Liver (tissue), 3 donors: ENCODE measurements around the gene RPL39L.

Source experiments
- ATF3 ChIP-seq: IDR thresholded peaks from 2 replicates; pipeline ENCODE4 v1.6.1; 2016; ENCODE audit warnings: antibody characterized with exemption
- CTCF ChIP-seq: fragments of 150-350 bp; IDR thresholded peaks from 2 replicates; pipeline ENCODE4 v1.5.1; 2017; ENCODE audit warnings: improper control_type of control experiment, low read depth, low read length; ENCODE audit not compliant: missing input control
- EGR1 ChIP-seq, 2 donors: IDR thresholded peaks; 2 replicates each; pipeline ENCODE4 v1.6.1; 2016 to 2018; ENCODE audit warnings: antibody characterized with exemption in 2 of 2, low read depth in 2 of 2
- FOXA1 ChIP-seq: IDR thresholded peaks from 2 replicates; pipeline ENCODE4 v1.6.1; 2016; ENCODE audit warnings: antibody characterized with exemption
- GABPA ChIP-seq, 2 donors: IDR thresholded peaks in 1 of 2; conservative IDR thresholded peaks in 1 of 2; 2 replicates each; pipeline ENCODE4 v1.6.1; 2016; ENCODE audit warnings: antibody characterized with exemption in 2 of 2, mild to moderate bottlenecking in 1 of 2, moderate library complexity in 1 of 2
- JUND ChIP-seq, 2 donors: IDR thresholded peaks; 2 replicates each; pipeline ENCODE4 v1.6.1; 2016; ENCODE audit warnings: antibody characterized with exemption in 2 of 2
- MAX ChIP-seq: IDR thresholded peaks from 2 replicates; pipeline ENCODE4 v1.6.1; 2016; ENCODE audit warnings: antibody characterized with exemption
- RAD21 ChIP-seq, 2 donors: IDR thresholded peaks; 2 replicates each; pipeline ENCODE4 v1.6.1; 2016; ENCODE audit warnings: antibody characterized with exemption in 2 of 2, mild to moderate bottlenecking in 2 of 2
- REST ChIP-seq: IDR thresholded peaks from 2 replicates; pipeline ENCODE4 v1.6.1; 2016; ENCODE audit warnings: antibody characterized with exemption, mild to moderate bottlenecking
- RXRA ChIP-seq, 2 donors: IDR thresholded peaks; 2 replicates each; pipeline ENCODE4 v1.6.1; 2017 to 2018; ENCODE audit warnings: antibody characterized with exemption in 2 of 2, mild to moderate bottlenecking in 1 of 2
- SP1 ChIP-seq: IDR thresholded peaks from 2 replicates; pipeline ENCODE4 v1.6.1; 2018; ENCODE audit warnings: antibody characterized with exemption, mild to moderate bottlenecking
- TAF1 ChIP-seq: conservative IDR thresholded peaks from 2 replicates; pipeline ENCODE4 v1.6.1; 2016; ENCODE audit warnings: antibody characterized with exemption, mild to moderate bottlenecking
- YY1 ChIP-seq: IDR thresholded peaks from 2 replicates; pipeline ENCODE4 v1.6.1; 2016; ENCODE audit warnings: antibody characterized with exemption, mild to moderate bottlenecking
- donor health status: healthy.
- donor health status: healthy.

- TF ChIP-seq YY1 (no peak), CTCF (no peak), RXRA (IDR thresholded peaks at IDR 0.05) (no peak), MAX (no peak), GABPA (IDR thresholded peaks at IDR 0.05 in 1 of 2, conservative IDR thresholded peaks at IDR 0.05 in 1 of 2) (no peak), SP1 (no peak), TAF1 (no peak), FOXA1 (no peak), ATF3 (no peak), EGR1 (IDR thresholded peaks at IDR 0.05; ENCODE audit: low read depth in 2 of 2) (no peak), RAD21 (IDR thresholded peaks at IDR 0.05) (no peak), JUND (IDR thresholded peaks at IDR 0.05) (no peak), REST (no peak)
These were observed 49.6 kb upstream of the RPL39L start for GRCh38 chr3:187188931-187189330.
